ENCODE results near the gene ASXL2. TPM values are rescaled to one million over a fixed set of nuclear protein-coding genes. Genes with fewer than 3 reads are reported as not detected.

Gene ASXL2
- total RNA-seq, 6 experiments from 2014 or later, result 9.1 to 13.4 (median 12.0) TPM

GRCh38 chr2:25698752-25699151, 179.5 kb downstream of the ASXL2 start:
- TF ChIP-seq POLR2A (IDR thresholded peaks at IDR 0.05), result no peak
- no peak for TF ChIP-seq CTCF (IDR thresholded peaks at IDR 0.05)
- Histone ChIP-seq H3K27ac (no peak overlapping the region), H3K36me3 (no peaks in the 10 kb centered on the region), H3K4me3 (no peak overlapping the region), H3K4me1 (no peaks in the 10 kb centered on the region), H3K27me3 (no peaks in the 10 kb centered on the region), H3K9me3 (no peaks in the 10 kb centered on the region)
- ATAC-seq, result no peak
- no peak for DNase-seq
- intact Hi-C loops (cut with DNase I), result no loop called here

- Histone ChIP-seq H3K27ac (no peak overlapping the region), H3K4me3 (no peak overlapping the region), H3K27me3 (no peaks in the 10 kb centered on the region), H3K4me1 (no peaks in the 10 kb centered on the region), H3K36me3 (no peaks in the 10 kb centered on the region), H3K9me3 (no peaks in the 10 kb centered on the region)
- DNase-seq, result no peak
- no peak for ATAC-seq
- WGBS (ENCODE audit: insufficient coverage, low coverage, low lambda C conversion rate, missing lambda C conversion rate), result 61% methylated on average over 16 of the region's 17 CpGs
- intact Hi-C loops (cut with DNase I), result no loop called here
- no peak for TF ChIP-seq CTCF (IDR thresholded peaks at IDR 0.05)
- no peak for TF ChIP-seq POLR2A (IDR thresholded peaks at IDR 0.05)
These were observed 180.5 kb downstream of the ASXL2 start for GRCh38 chr2:25697559-25698341.

- H3K9me3 ChIP-seq, result no peaks in the 10 kb centered on the region
- intact Hi-C loops (cut with DNase I), result no loop called here
- H3K36me3 ChIP-seq, result no peaks in the 10 kb centered on the region
- no peaks in the 10 kb centered on the region for H3K4me1 ChIP-seq
- 95% methylated on average over 4 of the region's 6 CpGs for whole genome bisulfite sequencing (ENCODE audit: insufficient coverage, low coverage, low lambda C conversion rate, missing lambda C conversion rate)
- H3K27me3 ChIP-seq, result no peaks in the 10 kb centered on the region
- ATAC-seq, result no peak
- TF ChIP-seq POLR2A (IDR thresholded peaks at IDR 0.05) (no peak), CTCF (IDR thresholded peaks at IDR 0.05) (no peak)
- H3K4me3 ChIP-seq, result no peak overlapping the region
- no peak overlapping the region for H3K27ac ChIP-seq
- no peak for DNase-seq
These were observed 185.4 kb downstream of the ASXL2 start for GRCh38 chr2:25692737-25693445.

- WGBS (ENCODE audit: insufficient coverage, low coverage, low lambda C conversion rate, missing lambda C conversion rate), result 67% methylated on average over 2 of the region's 4 CpGs
- H3K4me3 ChIP-seq, result no peak overlapping the region
- intact Hi-C loops (cut with DNase I), result no loop called here
- no peak overlapping the region for H3K27ac ChIP-seq
- no peak for DNase-seq
- no peaks in the 10 kb centered on the region for H3K9me3 ChIP-seq
- no peak for ATAC-seq
- TF ChIP-seq POLR2A (IDR thresholded peaks at IDR 0.05) (no peak), CTCF (IDR thresholded peaks at IDR 0.05) (no peak)
- no peaks in the 10 kb centered on the region for H3K27me3 ChIP-seq
- no peaks in the 10 kb centered on the region for H3K36me3 ChIP-seq
- H3K4me1 ChIP-seq, result no peaks in the 10 kb centered on the region
These were observed 186.1 kb downstream of the ASXL2 start for GRCh38 chr2:25692143-25692542.
